ENCODE measurements around the gene TLR10.

TLR10 gene

GRCh38 chr4:38730830-38731646 is 51.8 kb downstream of the TLR10 start:
- peak; percentile 70 for DNase-seq (ENCODE audit: low read depth)

DNA sequence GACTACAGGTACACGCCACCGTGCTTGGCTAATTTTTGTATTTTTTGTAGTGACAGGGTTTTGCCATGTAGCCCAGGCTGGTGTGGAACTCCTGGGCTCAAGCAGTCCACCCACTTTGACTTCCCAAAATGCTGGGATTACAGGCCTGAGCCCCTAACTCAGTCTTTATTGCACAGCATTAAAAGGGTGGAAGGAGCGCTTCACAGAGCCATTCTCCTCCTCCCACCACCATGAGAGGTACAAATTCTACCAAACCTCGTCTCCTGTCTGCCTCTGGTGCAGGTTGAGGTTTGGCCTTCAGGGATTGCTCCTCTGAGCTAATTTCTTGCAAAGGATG is 52.3 kb downstream of the TLR10 start:
- DNase-seq (ENCODE audit: low read depth) = no peak

DNA sequence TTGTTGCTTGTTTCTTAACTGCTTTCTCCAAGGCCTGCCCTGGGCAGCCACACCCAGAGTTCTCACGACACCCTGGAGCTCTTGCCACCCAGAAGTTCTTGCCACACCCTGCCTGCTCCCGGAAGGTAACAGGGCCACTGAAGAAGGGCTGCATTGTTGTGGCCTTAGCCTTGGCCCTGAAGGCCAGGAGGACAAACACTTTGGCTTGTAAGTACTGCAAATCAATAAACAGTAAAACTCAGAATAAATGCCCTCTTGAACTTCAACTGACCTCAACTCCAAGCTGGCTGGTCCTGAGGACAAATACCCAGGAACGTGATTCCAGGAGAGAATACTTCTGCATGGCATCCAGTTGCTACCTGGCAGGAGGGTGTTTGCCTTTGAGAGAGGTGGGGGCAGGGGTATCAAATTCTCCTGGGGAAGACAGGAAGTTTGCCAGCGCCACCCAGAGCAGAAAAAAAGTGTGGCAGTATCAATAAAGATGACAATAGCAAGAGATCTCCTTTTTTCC is 54.1 kb downstream of the TLR10 start:
- DNase-seq (ENCODE audit: low read depth) = no peak

GRCh38 chr4:38724475-38724808 is 58.3 kb downstream of the TLR10 start:
- no peak for DNase-seq (ENCODE audit: low read depth)

DNA sequence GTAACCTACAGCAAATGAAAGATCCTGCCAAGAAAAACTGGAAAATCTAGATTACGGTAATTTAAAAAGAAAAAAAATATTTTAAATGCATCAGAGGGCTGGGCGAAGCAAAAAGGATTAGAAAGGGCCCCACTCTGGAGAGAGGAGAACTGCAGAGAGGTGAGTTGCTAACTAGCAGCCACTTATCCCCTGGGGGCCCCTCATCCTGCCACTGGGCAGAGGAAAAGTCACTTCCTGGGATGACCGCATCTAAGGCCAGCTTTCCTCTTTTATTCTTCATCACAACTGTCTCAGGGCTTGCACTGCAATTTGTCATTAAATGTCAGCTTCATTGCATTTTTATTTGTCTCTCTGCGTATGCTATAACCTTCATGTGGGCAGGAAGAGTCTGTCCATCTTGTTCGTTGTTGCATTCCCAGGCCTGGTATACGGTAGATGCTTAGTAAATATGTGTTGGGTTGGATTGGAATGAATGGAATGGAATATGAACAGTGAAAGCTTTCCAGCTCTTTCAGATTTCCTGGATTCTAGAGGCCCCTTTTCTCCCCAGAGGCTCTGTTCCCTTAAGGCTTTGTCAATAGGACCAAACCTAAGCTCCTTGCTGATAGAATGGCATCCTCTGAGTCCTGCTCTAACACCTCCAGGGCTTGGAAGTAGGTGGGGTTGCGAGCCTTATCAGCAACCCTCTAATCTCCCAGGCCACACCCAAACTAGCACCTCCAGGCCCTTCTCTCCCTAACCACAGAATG is 58.9 kb downstream of the TLR10 start:
- DNase-seq (ENCODE audit: low read depth) = no peak

DNA sequence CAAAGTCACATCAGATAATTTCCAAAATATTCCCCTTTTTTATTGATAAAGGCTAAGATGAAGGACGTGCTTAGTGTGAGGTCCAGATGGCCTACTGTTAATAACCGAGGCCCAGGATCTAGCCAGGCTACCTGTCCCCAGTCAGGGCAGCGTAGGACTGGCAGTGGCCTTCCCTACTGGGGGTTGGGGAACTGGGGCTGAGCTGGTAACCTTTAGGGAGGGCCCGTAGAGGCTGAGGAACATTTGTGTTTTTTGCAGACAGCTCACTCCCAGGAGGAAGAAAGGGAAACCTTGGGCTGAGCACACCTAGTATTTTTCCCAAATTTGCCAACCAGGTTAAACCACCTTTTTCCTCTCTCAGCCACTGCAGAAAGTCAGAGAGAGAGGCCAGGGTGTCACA is 59.7 kb downstream of the TLR10 start:
- DNase-seq (ENCODE audit: low read depth) = no peak
